Left renal pelvis (tissue), 4 donors: ENCODE results near the gene CAMSAP2. TPM values are rescaled to one million over a fixed set of nuclear protein-coding genes. Genes with fewer than 3 reads are reported as not detected.

ENCODE experiments used
- DNase-seq, 4 donors: peaks; one replicate each; pipeline ENCODE4 v3.0.0-alpha.2; 2013; ENCODE audit warnings: low read depth in 4 of 4, low spot score in 3 of 4
- polyA plus RNA-seq, 4 donors: library from polyadenylated mRNA; unstranded; fragments of 120-200 nt; gene quantifications; one replicate each; pipeline ENCODE4 v1.2.1, GENCODE V29; 2013; ENCODE audit not compliant: insufficient read length in 4 of 4

CAMSAP2 gene
- polyA plus RNA-seq, 4 donors, result 35.6 to 47.8 (median 38.4) TPM

DNA sequence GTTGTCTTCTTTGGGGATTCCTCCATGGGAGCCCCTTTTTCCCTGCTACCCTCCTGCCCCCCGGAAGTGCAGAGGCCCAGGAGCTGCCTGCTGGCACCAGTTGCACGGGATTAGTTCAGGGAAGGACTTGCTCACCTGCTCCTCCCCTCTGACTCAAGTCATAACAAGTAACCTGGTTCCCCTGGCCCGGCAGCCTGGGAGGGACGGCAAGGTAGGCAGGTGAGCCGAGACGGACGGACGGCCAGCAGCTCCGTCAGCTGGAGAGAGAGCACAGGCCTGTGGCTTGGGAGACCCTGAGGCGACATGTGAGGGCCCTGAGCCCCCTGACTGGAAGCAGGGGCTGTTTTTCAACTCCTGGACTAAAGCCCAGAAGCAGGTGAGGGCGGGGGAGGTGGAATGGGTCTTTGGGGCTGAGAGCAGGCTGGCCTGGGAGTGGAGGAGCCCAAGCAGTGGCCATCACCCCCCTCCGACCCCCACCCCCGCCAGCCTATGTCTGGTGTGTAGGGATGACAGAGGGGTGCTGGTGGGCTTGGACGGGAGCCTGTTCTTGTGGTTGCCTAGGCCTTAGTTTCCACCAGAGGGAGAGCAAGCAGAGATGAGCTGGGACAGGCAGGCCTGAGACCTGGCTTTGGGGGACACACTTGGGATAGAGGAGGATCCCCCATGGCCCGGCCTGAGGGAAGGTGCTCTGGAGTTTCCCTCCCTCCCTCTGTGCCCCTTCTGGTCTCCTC is 156.2 kb downstream of the CAMSAP2 start, which contains the start of gene INAVA:
TSS of gene INAVA (plus strand) at position 189 of the 731 bp plus-strand sequence. CDS start 3,501 bp downstream, outside the sequence.
- DNase-seq, result no peak

DNA sequence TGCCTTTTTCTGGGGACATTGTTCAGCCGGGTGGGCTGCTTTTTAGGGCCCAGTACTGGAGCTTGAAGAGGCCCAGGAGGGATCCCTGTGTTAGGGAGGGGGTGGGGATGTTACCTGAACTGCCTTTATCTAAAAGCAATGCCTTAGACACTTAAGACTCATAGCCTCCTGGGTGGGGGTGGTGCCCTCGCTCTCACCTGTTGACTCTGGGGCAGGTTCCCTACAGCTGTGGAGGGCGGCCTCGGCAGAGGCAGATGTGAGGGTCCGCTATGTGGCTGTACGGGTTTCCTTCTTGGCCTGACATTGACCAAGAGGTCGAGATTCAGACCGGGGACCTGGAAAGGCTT is 156.7 kb downstream of the CAMSAP2 start:
- no peak for DNase-seq

DNA sequence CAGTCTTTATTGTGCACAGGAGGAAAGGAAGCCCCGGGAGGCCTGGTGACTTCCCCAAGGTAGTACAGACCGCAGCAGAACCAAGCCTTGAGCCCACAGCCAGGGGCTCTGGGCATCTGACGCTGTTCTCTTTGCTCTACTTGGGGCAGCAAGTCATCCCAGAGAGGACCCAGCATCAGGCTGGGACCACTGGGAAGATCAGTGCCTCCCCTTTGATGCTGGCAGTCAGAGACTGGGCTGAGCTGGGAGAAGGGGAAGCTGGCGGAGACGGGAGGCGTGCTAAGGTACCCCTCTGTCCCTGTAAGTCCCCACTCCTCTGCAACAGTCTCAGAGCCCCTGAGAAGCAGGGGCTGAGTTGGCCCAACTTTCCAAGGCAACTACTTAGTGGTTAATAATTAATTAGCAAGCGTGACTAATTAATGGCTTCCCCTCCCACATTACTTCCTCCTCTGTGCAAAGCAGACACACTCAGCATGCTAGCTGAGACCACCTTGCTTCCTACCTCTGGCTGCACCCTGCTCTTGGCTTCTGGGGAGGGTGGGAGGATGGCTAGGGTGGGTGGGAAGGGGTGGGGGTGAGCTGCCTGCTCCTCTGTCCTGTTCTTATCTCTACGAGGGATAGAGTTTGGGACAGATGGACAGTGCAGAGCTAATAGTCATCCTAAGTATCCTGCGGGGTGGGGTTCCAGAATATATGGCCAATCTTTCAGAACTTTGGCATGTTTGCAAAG is 157.3 kb downstream of the CAMSAP2 start:
- no peak for DNase-seq

DNA sequence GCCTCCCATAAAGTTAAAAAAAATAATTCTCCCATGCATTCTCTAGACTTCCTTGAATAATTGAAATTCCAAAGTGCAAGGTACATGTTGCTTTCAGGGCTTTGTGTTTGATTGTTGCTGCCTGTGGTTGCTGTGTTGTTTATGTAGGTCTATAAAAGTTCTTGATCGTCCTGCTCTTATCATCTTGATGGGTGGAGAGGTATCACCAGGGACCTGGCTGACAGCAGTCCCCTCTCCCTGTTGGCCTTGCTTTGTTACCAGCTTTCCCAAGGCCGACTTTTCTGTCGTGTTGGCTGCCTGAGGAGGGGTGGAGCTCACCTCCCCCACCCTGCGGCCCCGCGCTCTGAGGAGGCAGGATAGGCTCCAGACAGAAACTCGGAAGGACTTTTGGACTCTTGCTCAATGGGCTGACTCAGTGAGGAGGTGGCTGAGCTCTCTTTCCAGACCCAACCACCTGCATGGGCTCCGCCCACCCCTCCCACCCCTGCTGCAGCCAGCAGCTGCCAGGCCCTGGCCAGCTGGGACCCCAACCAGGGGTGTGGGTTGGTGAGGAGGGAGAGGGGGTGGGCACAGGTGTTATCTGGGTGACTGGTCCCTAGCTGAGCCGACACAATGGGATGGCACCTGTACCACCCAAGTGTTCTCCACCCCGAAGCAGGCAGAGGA is 158.0 kb downstream of the CAMSAP2 start:
- no peak for DNase-seq

- DNase-seq, result no peak
Measured at GRCh38 chr1:200897259-200897658, 158.6 kb downstream of the CAMSAP2 start.

GRCh38 chr1:200899015-200899386 is 160.3 kb downstream of the CAMSAP2 start:
- no peak for DNase-seq

- DNase-seq, result no peak
Measured at GRCh38 chr1:200899451-200899915, 160.8 kb downstream of the CAMSAP2 start.

GRCh38 chr1:200899954-200900867 is 161.5 kb downstream of the CAMSAP2 start:
- no peak for DNase-seq

GRCh38 chr1:200900877-200901276 is 162.2 kb downstream of the CAMSAP2 start:
- DNase-seq, result no peak

GRCh38 chr1:200901350-200901749 is 162.7 kb downstream of the CAMSAP2 start:
- no peak for DNase-seq

- no peak for DNase-seq
Measured at GRCh38 chr1:200901796-200902444, 163.2 kb downstream of the CAMSAP2 start.

DNA sequence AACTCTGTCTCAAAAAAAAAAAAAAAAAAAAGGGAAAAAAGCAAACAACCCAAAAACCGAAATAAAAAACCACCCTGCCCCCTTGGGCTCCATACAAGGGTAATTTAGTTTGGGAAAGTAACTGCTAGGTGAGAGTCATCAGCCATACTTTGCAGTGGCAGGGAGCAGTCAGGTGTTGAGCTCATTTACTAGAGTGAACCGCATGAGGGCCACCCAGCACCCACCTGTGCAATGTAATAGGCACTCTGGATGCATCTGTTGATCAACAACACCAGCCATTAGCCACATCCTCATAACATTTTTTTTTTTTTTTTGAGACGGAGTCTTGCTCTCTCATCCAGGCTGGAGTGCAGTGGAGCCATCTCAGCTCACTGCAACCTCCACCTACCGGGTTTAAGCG is 165.1 kb downstream of the CAMSAP2 start:
- DNase-seq, result no peak

- DNase-seq, result no peak
Measured at GRCh38 chr1:200904772-200905171, 166.1 kb downstream of the CAMSAP2 start.

- DNase-seq, result no peak
Measured at GRCh38 chr1:200905411-200906052, 166.8 kb downstream of the CAMSAP2 start.

DNA sequence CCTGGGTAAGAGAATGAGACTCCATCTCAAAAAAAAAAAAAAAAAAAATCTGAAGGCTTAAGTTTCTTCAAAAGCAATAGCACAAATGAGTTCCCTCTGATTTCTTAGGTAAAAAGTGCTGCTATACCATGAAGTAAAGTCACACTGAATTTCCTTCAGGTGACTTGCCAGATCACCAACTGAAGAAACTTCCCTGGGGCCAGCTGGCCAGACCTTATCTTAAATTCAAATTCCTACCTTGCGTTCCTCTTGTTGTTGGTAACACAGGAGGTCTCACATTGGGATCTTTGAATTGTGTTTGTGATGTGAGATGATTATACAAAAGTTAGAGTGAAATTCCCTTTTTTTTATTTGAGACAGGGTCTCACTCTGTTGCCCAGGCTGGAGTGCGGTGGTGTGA is 167.8 kb downstream of the CAMSAP2 start:
- no peak for DNase-seq

GRCh38 chr1:200907611-200908097 is 169.0 kb downstream of the CAMSAP2 start:
- DNase-seq, result no peak

GRCh38 chr1:200908191-200908868 is 169.6 kb downstream of the CAMSAP2 start:
- DNase-seq, result no peak

DNA sequence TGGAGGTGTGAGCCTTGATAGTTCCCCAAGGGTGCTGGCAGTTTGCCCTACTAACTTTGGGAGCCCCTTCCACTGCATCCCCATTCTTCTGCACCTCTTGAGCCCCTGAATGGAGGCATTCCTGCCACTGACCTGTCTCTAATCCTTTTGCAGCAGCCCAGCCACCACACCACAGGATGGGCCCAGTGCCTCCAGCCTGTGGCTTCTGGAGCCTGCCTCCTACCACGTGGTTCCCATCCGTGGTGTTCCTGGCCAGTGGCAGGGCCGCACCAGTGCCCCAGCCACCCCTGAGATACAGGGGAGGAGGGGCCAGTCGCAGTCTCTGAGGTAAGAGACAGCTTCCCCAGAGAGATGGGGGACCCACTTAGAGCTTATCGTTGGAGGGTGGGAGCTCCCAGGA is 170.4 kb downstream of the CAMSAP2 start:
- DNase-seq, result no peak

DNA sequence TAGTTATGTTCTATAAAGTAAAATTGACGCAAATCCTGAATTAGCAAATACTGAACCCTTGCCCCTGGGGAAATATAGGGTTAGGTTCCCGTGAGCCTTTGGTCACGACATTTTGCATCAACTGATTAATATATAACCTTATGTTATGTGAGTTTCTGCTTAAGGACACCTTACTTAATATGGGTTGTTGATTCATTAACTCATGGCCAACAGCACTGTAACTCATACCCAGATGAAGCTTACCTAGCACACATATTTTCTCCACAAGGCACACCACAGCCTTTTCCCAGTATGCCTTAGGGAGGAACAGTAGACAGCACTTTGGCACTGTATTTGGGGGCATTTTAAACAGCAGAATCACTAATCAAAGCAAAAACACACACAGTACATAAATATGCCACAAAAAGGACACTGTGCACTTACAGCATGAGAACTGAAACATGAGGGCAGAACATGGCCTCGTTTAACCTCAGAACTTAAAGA is 171.1 kb downstream of the CAMSAP2 start:
- DNase-seq, result no peak
